HepG2 (cell line): ENCODE measurements around the gene ARL5B. TPM values are rescaled to one million over a fixed set of nuclear protein-coding genes. Genes with fewer than 3 reads are reported as not detected.

Source experiments
- ATF4 ChIP-seq, 2 experiments: fragments of 450-650 bp in 1 of 2; sonication (generic) in 1 of 2; formaldehyde crosslinking; IDR thresholded peaks; 2 replicates each; pipeline versions ENCODE4 v1.5.0 to v1.8.0; 2020 to 2022; ENCODE audit warnings: mild to moderate bottlenecking in 1 of 2, missing genetic modification reagents in 1 of 2
- CENPX ChIP-seq: sonication (generic); formaldehyde crosslinking; IDR thresholded peaks from 2 replicates; pipeline ENCODE4 v1.9.0; 2021; ENCODE audit warnings: mild to moderate bottlenecking, missing genetic modification reagents, moderate library complexity
- FIP1L1 ChIP-seq: fragments of 200-400 bp; formaldehyde crosslinking; IDR thresholded peaks from 2 replicates; pipeline ENCODE4 v1.6.1; 2018; ENCODE audit warnings: low read depth, mild to moderate bottlenecking, low read length, moderate library complexity, borderline replicate concordance; ENCODE audit not compliant: insufficient read depth
- HNF1B ChIP-seq: sonication (generic); formaldehyde crosslinking; IDR thresholded peaks from 2 replicates; pipeline ENCODE4 v1.5.1; 2020; ENCODE audit warnings: mild to moderate bottlenecking, moderate library complexity, missing genetic modification reagents
- JUND ChIP-seq: sonication (generic); formaldehyde crosslinking; IDR thresholded peaks from 2 replicates; pipeline ENCODE4 v1.8.0; 2022; ENCODE audit warnings: mild to moderate bottlenecking, missing genetic modification reagents
- LBX2 ChIP-seq: sonication (generic); formaldehyde crosslinking; IDR thresholded peaks from 2 replicates; pipeline ENCODE4 v1.5.0; 2020; ENCODE audit warnings: missing genetic modification reagents, mild to moderate bottlenecking, borderline replicate concordance
- RAD51 ChIP-seq: fragments of 450-650 bp; IDR thresholded peaks from 2 replicates; pipeline ENCODE4 v1.6.1; 2016; ENCODE audit warnings: borderline replicate concordance
- SNAPC4 ChIP-seq: sonication (generic); formaldehyde crosslinking; IDR thresholded peaks from 2 replicates; pipeline ENCODE4 v1.4.0; 2020; ENCODE audit warnings: mild to moderate bottlenecking, missing genetic modification reagents
- ZBTB21 ChIP-seq: sonication (generic); formaldehyde crosslinking; IDR thresholded peaks from 2 replicates; pipeline ENCODE4 v1.4.0; 2020; ENCODE audit warnings: missing genetic modification reagents
- ZBTB33 ChIP-seq: sonication (generic); formaldehyde crosslinking; IDR thresholded peaks from 2 replicates; pipeline ENCODE4 v1.4.0; 2020; ENCODE audit warnings: missing genetic modification reagents
- ZBTB38 ChIP-seq: sonication (generic); formaldehyde crosslinking; IDR thresholded peaks from 2 replicates; pipeline ENCODE4 v1.5.1; 2020; ENCODE audit warnings: mild to moderate bottlenecking, missing genetic modification reagents
- ZBTB7B ChIP-seq: sonication (generic); formaldehyde crosslinking; IDR thresholded peaks from 2 replicates; pipeline ENCODE4 v1.4.0; 2020; ENCODE audit warnings: missing genetic modification reagents
- ZFP62 ChIP-seq: sonication (generic); formaldehyde crosslinking; IDR thresholded peaks from 2 replicates; pipeline ENCODE4 v1.4.0; 2020; ENCODE audit warnings: missing genetic modification reagents
- ZNF280B ChIP-seq: sonication (generic); formaldehyde crosslinking; IDR thresholded peaks from 2 replicates; pipeline ENCODE4 v1.5.0; 2020; ENCODE audit warnings: missing genetic modification reagents, mild to moderate bottlenecking, borderline replicate concordance
- ZNF354B ChIP-seq: sonication (generic); formaldehyde crosslinking; IDR thresholded peaks from 2 replicates; pipeline ENCODE4 v1.8.0; 2022; ENCODE audit warnings: mild to moderate bottlenecking, missing genetic modification reagents
- ZNF782 ChIP-seq: sonication (generic); formaldehyde crosslinking; IDR thresholded peaks from 2 replicates; pipeline ENCODE4 v1.4.0; 2020; ENCODE audit warnings: missing genetic modification reagents, mild to moderate bottlenecking, borderline replicate concordance
- ZSCAN12 ChIP-seq: sonication (generic); formaldehyde crosslinking; IDR thresholded peaks from 2 replicates; pipeline ENCODE4 v1.9.0; 2021; ENCODE audit warnings: mild to moderate bottlenecking, missing genetic modification reagents
- polyA plus RNA-seq, 8 experiments: library from polyadenylated mRNA; depleted of rRNA in 3 of 8; stranded (reverse) in 7 of 8; unstranded in 1 of 8; fragments of >200 nt; fragmentation: Illumina TruSeq in 4 of 8; extraction: Trizol in 4 of 8; gene quantifications; 2 replicates each; pipeline versions ENCODE4 v1.2.1 to v1.2.3, GENCODE V29; 2011 to 2016; ENCODE audit warnings: low read depth in 4 of 8, missing spikeins in 1 of 8, mixed read lengths in 1 of 8; ENCODE audit not compliant: insufficient read depth in 1 of 8
- total RNA-seq, 5 experiments: library from RNA; depleted of rRNA; stranded (reverse); fragments of >200 nt; fragmentation: Illumina TruSeq; extraction: Trizol; gene quantifications; 2 replicates each; pipeline ENCODE4 v1.2.3, GENCODE V29; 2016; ENCODE audit warnings: low read depth in 1 of 5

ARL5B gene
- total and polyA plus RNA-seq, 2 of the 13 experiments (the other 11 are each of a cell fraction or from before 2014, with no cell fraction given), result 26.6 to 32.7 TPM

- TF ChIP-seq ZBTB21 (CRISPR knock-in tag), result peak; percentile 94
- TF ChIP-seq SNAPC4 (CRISPR knock-in tag), result no peak; the same call in 1 of the 2 replicates
- no peak for TF ChIP-seq FIP1L1
- no peak for TF ChIP-seq RAD51
- TF ChIP-seq ZBTB38 (CRISPR knock-in tag), result peak; percentile 40; the same call in 1 of the 2 replicates
- 0 out of 2 replicates have a peak, but pooled peaks have one; percentile 76 for TF ChIP-seq ZSCAN12 (CRISPR knock-in tag)
- no peak for TF ChIP-seq CENPX (CRISPR knock-in tag)
- no peak for TF ChIP-seq LBX2 (CRISPR knock-in tag)
- peak in 1 of 2 experiments; percentile 71; a peak in 2 of 4 replicates for TF ChIP-seq ATF4 (CRISPR knock-in tag; IDR thresholded peaks at IDR 0.05)
- TF ChIP-seq HNF1B, result peak; percentile 91
- TF ChIP-seq ZBTB7B (CRISPR knock-in tag), result peak; percentile 69
- TF ChIP-seq ZNF782 (CRISPR knock-in tag), result no peak
- TF ChIP-seq ZNF354B (CRISPR knock-in tag), result no peak
- TF ChIP-seq JUND, result peak; percentile 33; the same call in 1 of the 2 replicates
- TF ChIP-seq ZNF280B, result no peak
- no peak for TF ChIP-seq ZFP62
- TF ChIP-seq ZBTB33, result no peak
Measured at GRCh38 chr10:18659125-18659818, at the start of gene ARL5B (continued).
